Skeletal muscle tissue (tissue), 4 donors: Measurements from ENCODE around the gene MEGF6. TPM values are rescaled to one million over a fixed set of nuclear protein-coding genes. Genes with fewer than 3 reads are reported as not detected.

Source experiments
- H3K27ac ChIP-seq: one replicate; pipeline ENCODE4 v1.7.0; 2013; ENCODE audit warnings: mild to moderate bottlenecking, low read depth, low read length, inconsistent platforms
- H3K27me3 ChIP-seq, 3 donors: one replicate each; pipeline ENCODE4 v1.7.0; 2013; ENCODE audit warnings: low read length in 3 of 3; ENCODE audit not compliant: control insufficient read depth in 3 of 3, insufficient read depth in 3 of 3
- H3K36me3 ChIP-seq, 3 donors: one replicate each; pipeline ENCODE4 v1.7.0; 2013; ENCODE audit warnings: low read length in 3 of 3; ENCODE audit not compliant: control insufficient read depth in 3 of 3, insufficient read depth in 3 of 3
- H3K4me1 ChIP-seq, 3 donors: one replicate each; pipeline ENCODE4 v1.7.0; 2013; ENCODE audit warnings: low read length in 3 of 3, mild to moderate bottlenecking in 3 of 3; ENCODE audit not compliant: control insufficient read depth in 3 of 3, insufficient read depth in 3 of 3
- H3K4me3 ChIP-seq, 3 donors: one replicate each; pipeline ENCODE4 v1.7.0; 2013; ENCODE audit warnings: low read length in 3 of 3
- H3K9ac ChIP-seq, 3 donors: one replicate each; pipeline ENCODE4 v1.7.0; 2013; ENCODE audit warnings: low read length in 3 of 3, mild to moderate bottlenecking in 3 of 3, moderate library complexity in 2 of 3, low read depth in 1 of 3
- H3K9me3 ChIP-seq, 3 donors: one replicate each; pipeline ENCODE4 v1.7.0; 2013; ENCODE audit warnings: low read length in 3 of 3; ENCODE audit not compliant: control insufficient read depth in 3 of 3
- total RNA-seq: library from RNA; depleted of rRNA; stranded (reverse); fragments of >200 nt; gene quantifications from one replicate; pipeline ENCODE4 v1.2.3, GENCODE V29; 2014
- donor health status: Osteomylitis.

The MEGF6 gene, protein sequence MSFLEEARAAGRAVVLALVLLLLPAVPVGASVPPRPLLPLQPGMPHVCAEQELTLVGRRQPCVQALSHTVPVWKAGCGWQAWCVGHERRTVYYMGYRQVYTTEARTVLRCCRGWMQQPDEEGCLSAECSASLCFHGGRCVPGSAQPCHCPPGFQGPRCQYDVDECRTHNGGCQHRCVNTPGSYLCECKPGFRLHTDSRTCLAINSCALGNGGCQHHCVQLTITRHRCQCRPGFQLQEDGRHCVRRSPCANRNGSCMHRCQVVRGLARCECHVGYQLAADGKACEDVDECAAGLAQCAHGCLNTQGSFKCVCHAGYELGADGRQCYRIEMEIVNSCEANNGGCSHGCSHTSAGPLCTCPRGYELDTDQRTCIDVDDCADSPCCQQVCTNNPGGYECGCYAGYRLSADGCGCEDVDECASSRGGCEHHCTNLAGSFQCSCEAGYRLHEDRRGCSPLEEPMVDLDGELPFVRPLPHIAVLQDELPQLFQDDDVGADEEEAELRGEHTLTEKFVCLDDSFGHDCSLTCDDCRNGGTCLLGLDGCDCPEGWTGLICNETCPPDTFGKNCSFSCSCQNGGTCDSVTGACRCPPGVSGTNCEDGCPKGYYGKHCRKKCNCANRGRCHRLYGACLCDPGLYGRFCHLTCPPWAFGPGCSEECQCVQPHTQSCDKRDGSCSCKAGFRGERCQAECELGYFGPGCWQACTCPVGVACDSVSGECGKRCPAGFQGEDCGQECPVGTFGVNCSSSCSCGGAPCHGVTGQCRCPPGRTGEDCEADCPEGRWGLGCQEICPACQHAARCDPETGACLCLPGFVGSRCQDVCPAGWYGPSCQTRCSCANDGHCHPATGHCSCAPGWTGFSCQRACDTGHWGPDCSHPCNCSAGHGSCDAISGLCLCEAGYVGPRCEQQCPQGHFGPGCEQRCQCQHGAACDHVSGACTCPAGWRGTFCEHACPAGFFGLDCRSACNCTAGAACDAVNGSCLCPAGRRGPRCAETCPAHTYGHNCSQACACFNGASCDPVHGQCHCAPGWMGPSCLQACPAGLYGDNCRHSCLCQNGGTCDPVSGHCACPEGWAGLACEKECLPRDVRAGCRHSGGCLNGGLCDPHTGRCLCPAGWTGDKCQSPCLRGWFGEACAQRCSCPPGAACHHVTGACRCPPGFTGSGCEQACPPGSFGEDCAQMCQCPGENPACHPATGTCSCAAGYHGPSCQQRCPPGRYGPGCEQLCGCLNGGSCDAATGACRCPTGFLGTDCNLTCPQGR (N-terminal part only)
- total RNA-seq = 10.4 TPM

DNA sequence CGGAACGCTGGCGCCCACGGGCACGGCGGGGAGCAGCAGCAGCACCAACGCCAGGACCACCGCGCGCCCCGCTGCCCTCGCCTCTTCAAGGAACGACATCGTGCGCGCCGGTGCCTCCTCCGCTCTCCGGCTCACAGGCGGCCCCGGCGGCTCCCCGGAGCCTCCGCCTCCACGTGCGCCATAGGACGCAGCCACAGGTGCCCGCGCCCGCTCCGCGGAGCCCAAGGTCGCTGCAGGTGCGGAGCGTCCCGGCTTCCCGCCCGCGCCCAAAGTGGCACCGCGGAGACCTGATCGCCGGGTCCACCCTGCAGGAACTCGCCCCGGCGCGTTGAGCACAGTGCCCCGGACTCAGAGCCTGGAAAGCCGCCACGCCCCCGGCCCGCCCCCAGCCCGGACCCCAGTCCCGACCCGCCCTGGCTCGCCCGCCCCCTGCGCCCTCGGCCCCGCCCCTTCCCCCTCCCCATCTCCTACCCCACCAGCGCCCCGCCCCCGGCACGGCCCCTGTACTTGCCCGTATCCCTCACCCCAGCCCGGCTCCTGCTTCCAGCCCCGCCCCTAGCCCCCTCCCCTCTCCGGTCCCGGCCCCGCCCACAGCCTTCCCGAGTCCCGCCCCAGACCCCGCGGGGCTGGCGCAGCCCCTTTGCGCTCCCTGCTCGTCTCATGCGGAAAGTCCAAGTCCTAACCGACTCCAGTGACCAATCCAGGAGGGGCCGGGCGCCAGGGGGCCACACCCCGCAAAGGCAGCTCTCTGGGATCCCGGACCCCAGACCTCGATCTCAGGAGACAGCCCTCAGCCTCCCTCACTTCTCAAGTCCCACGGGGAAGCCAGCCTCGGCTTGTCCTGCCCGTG, at the start of gene MEGF6:
Gene MEGF6, minus strand, starts transcription at position 339 of the 850 bp plus-strand sequence. Its CDS starts 240 bp downstream, at position 99.
- H3K4me3 ChIP-seq = peak within 1 kb of the TSS in 2 of 3 donors; percentile 29 to 36
- H3K9ac ChIP-seq = no peak within 1 kb of the TSS
- no peaks in the 10 kb centered on the region for H3K9me3 ChIP-seq
- H3K27ac ChIP-seq = no peak within 1 kb of the TSS
- H3K36me3 ChIP-seq = no peaks in the 10 kb centered on the region
- peaks cover 6 to 14% (median 8%) of the 10 kb centered on the region in 3 donors for H3K4me1 ChIP-seq
- H3K27me3 ChIP-seq = peaks cover 26 to 49% (median 46%) of the 10 kb centered on the region in 3 donors

DNA sequence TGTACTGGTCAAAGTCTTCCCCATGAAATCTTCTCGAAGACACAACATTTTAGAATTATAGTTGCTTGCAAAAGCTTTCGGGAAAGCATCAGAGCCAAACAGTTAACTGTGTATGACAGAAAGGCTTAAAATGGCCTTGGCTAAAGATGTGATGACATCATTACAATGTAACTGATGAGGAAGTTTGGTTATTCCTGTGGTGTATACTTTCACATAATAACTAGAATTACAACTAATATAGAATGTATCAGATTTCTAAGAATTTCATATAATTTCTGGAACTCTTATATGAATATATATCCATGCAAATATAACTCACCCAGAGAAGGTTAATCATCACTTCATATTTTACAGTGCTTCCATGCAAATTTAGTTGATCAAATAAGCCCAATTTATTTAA, 49.4 kb upstream of the MEGF6 start:
- no peaks in the 10 kb centered on the region for H3K4me1 ChIP-seq

DNA sequence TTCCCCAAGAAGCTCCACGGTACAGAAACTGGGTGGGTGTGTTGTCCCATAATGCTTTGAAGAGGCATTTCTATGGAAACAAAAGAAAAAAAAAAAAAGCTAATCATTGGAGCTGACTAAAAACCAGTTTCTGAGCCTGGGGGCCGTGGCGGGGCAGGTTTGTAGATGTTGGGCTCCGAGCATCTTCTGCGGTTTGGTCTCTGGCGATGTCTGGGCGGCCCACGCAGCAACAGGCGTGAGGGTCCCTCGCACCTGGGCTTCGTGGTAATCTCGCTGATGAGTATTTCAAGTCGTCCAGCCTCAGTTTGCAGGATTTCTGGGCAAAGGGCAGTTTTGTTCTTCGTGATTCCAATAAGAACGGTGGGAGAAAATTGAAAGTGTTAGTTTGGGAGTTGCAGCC, 47.8 kb upstream of the MEGF6 start:
- no peak overlapping the region for H3K27ac ChIP-seq
- no peaks in the 10 kb centered on the region for H3K36me3 ChIP-seq
- peaks cover 8 to 40% (median 12%) of the 10 kb centered on the region in 3 donors for H3K27me3 ChIP-seq
- peaks cover 0 to 6% (median 0%) of the 10 kb centered on the region in 3 donors for H3K4me1 ChIP-seq
- H3K4me3 ChIP-seq = no peak overlapping the region
- no peak overlapping the region for H3K9ac ChIP-seq
- no peaks in the 10 kb centered on the region for H3K9me3 ChIP-seq

More for the DNA sequence above, 49.4 kb upstream of the MEGF6 start:
- Histone ChIP-seq H3K9me3 (no peaks in the 10 kb centered on the region), H3K36me3 (no peaks in the 10 kb centered on the region), H3K27ac (no peak overlapping the region), H3K4me3 (no peak overlapping the region), H3K9ac (no peak overlapping the region), H3K27me3 (peaks cover 0 to 28% (median 4%) of the 10 kb centered on the region in 3 donors)

DNA sequence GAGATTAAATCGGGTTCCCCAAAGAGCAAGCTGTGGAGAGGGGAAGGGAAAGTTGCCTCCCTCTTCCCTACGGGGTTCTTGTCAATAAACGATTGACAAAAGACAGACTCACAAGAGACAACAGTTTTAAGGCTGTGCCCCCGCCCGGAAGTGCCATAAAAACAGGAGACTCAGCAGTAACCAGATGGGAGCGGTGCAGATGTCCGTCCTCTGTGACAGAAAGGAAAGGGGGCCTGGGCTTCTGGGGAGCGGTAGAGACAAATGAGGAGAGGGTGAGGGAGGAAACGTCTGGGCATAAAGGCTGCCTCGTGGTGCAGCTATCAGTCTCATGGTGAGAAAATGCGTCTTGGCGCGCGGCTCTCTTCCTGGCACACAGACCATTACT, 46.9 kb upstream of the MEGF6 start:
- H3K27ac ChIP-seq = no peak overlapping the region
- H3K36me3 ChIP-seq = no peaks in the 10 kb centered on the region
- no peaks in the 10 kb centered on the region for H3K9me3 ChIP-seq
- H3K4me3 ChIP-seq = no peak overlapping the region
- H3K27me3 ChIP-seq = peaks cover 16 to 49% (median 20%) of the 10 kb centered on the region in 3 donors
- H3K4me1 ChIP-seq = peaks cover 0 to 6% (median 0%) of the 10 kb centered on the region in 3 donors
- H3K9ac ChIP-seq = no peak overlapping the region

DNA sequence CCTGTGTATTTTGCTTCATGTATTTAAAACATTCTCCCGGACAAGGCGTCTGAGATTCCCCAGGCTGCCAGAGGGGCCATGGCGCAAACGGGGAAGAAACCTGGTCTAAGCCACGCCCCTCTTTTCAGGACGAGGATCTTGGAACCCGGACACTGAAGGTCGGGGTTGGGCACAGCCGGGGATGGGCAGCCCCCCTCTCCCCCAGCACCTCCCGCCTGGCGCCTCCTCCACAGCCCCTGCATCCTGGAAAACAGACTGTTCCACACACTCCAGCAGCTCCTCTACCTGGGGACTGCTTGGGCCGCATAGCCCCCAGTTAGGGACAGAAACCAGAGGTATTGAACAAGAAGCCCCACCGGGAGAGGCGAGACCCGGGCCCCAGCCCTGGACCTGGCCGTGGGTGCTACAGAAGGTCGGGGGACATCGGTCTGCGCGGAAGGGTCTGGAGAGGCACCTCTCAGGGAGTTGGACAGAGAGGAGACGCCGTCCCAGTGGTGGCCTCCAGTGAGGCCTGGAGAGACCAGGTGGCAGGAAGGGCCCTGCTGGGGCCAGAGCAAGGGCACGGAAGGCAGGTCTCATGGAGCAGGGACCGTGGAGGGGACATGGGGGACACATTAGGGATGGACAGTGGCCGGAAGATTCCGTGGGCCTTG, 46.4 kb upstream of the MEGF6 start:
- Histone ChIP-seq H3K36me3 (no peaks in the 10 kb centered on the region), H3K4me1 (peaks cover 0 to 6% (median 0%) of the 10 kb centered on the region in 3 donors), H3K9me3 (no peaks in the 10 kb centered on the region), H3K4me3 (no peak overlapping the region), H3K27me3 (peaks cover 21 to 54% (median 25%) of the 10 kb centered on the region in 3 donors), H3K9ac (no peak overlapping the region), H3K27ac (no peak overlapping the region)

DNA sequence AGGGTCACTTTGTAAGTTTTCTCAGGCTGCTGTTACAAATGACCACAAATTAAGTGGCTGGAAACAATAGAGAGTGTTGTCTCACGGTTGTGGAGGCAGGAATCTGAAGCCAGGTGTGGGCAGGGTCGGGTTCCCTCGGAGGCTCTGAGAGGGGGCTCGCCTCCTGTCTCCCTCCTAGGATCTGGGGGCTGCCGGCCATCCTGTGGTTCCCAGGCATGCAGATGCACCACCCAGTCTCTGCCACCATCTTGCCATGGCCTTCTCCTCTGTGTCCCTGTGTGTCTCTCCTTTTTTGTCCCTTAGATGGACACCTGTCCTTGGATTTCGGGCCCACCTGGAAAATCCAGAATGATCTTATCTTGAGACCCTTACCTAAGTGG, 45.8 kb upstream of the MEGF6 start:
- no peaks in the 10 kb centered on the region for H3K9me3 ChIP-seq
- no peak overlapping the region for H3K4me3 ChIP-seq
- peaks cover 25 to 58% (median 27%) of the 10 kb centered on the region in 3 donors for H3K27me3 ChIP-seq
- no peak overlapping the region for H3K9ac ChIP-seq
- no peaks in the 10 kb centered on the region for H3K36me3 ChIP-seq
- H3K27ac ChIP-seq = no peak overlapping the region
- peaks cover 0 to 9% (median 0%) of the 10 kb centered on the region in 3 donors for H3K4me1 ChIP-seq

DNA sequence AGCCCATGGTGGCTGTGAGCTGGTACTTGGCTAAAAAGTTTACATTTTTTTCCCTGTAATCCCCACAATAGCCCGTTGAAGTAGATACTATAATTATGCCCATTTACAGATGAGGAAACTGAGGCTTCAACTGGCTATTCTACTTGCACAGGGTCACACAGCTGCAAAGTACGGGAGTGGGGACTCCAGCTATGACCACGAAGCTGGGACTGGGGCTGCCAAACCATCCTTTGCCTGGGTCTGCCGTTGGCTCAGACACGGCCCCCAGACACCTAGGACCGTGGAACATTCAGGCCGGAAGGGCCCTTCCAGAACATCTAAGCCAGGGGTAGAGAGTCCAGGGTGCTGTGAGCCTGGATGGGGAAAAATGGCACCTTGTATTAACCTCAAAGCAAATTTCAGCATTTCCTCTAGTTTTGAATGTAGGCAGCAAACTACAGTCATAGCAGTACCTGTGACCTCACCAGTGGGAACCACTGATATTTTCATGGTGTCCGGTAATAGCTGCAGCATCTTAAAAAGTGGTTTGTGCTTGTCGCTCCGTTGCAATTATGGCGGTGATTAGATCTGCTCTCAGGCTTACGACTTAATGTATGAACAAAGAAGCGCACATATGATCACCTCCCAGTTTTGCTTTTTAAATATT, 45.3 kb upstream of the MEGF6 start:
- peaks cover 27 to 60% (median 32%) of the 10 kb centered on the region in 3 donors for H3K27me3 ChIP-seq
- H3K4me3 ChIP-seq = no peak overlapping the region
- no peaks in the 10 kb centered on the region for H3K36me3 ChIP-seq
- H3K9me3 ChIP-seq = no peaks in the 10 kb centered on the region
- no peak overlapping the region for H3K27ac ChIP-seq
- H3K4me1 ChIP-seq = peaks cover 0 to 9% (median 2%) of the 10 kb centered on the region in 3 donors
- H3K9ac ChIP-seq = no peak overlapping the region

DNA sequence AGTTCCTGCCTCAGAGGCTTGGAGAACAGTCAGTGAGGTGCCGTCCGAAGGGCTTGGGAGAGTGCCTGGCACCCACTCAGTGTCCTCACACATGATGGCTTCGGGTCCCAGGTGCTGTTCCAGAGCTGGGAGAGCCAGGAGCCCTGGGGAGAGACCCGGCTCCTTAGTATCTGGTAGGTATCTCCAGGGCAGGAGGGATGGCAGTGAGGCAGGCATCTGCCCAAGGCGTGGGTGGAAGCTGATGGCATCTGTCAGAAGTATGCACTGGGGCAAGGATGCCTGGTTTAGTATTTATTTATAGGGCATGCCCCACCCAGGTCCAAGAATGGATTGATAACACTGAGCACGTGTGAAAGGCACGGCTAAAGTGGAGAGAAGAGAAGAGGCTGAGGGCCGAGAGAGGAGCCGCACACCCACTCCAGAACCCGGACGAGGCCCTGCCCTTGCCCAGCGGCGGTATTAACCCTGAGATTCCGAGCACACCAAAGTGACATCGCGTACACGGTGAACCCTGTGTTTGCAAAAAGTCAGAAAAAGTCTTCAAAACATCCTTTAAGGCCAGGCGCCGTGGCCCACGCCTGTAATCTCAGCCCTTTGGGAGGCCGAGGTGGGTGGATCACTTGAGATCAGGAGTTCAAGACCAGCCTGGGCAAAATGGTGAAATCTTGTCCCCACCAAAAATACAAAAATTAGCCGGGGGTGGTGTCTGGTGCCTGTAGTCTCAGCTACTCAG, 43.4 kb upstream of the MEGF6 start:
- Histone ChIP-seq H3K9me3 (no peaks in the 10 kb centered on the region), H3K4me3 (no peak overlapping the region), H3K36me3 (no peaks in the 10 kb centered on the region), H3K27ac (no peak overlapping the region), H3K9ac (no peak overlapping the region), H3K4me1 (peaks cover 6 to 15% (median 7%) of the 10 kb centered on the region in 3 donors), H3K27me3 (peaks cover 39 to 73% (median 44%) of the 10 kb centered on the region in 3 donors)
